Effector memory CD4-positive, alpha-beta T cell (primary cell): ENCODE data around the gene APP.

ENCODE experiments used
- DNase-seq, 3 donors: peaks; one replicate each; pipeline ENCODE4 v3.0.0-alpha.2; 2020
- H3K27ac ChIP-seq: 2 replicates; pipeline ENCODE4 v1.7.0; 2013; ENCODE audit warnings: mild to moderate bottlenecking, low read length, moderate library complexity; ENCODE audit not compliant: insufficient read depth, poor library complexity, severe bottlenecking
- H3K27me3 ChIP-seq: replicated peaks from 2 replicates; pipeline ENCODE4 v1.7.0; 2013; ENCODE audit warnings: mild to moderate bottlenecking, low read length; ENCODE audit not compliant: insufficient read depth, control insufficient read depth, poor library complexity, severe bottlenecking
- H3K36me3 ChIP-seq: 2 replicates; pipeline ENCODE4 v1.7.0; 2013; ENCODE audit warnings: mild to moderate bottlenecking, low read length, moderate library complexity; ENCODE audit not compliant: control insufficient read depth, insufficient read depth
- H3K4me1 ChIP-seq: 2 replicates; pipeline ENCODE4 v1.7.0; 2013; ENCODE audit warnings: low read length, mild to moderate bottlenecking; ENCODE audit not compliant: control insufficient read depth, insufficient read depth, poor library complexity, severe bottlenecking
- H3K4me3 ChIP-seq: 2 replicates; pipeline ENCODE4 v1.7.0; 2013; ENCODE audit warnings: low read length, low read depth, mild to moderate bottlenecking; ENCODE audit not compliant: insufficient read depth, poor library complexity, severe bottlenecking
- H3K9me3 ChIP-seq: 2 replicates; pipeline ENCODE4 v1.7.0; 2013; ENCODE audit warnings: mild to moderate bottlenecking, low read length, moderate library complexity; ENCODE audit not compliant: control insufficient read depth

APP gene

GRCh38 chr21:26147535-26147934 is 23.0 kb downstream of the APP start:
- Histone ChIP-seq H3K27me3 (no peaks in the 10 kb centered on the region), H3K4me3 (no peak overlapping the region), H3K9me3 (no peaks in the 10 kb centered on the region), H3K27ac (no peak overlapping the region), H3K36me3 (no peaks in the 10 kb centered on the region), H3K4me1 (no peaks in the 10 kb centered on the region)
- DNase-seq = no peak

- H3K4me1 ChIP-seq = no peaks in the 10 kb centered on the region
- no peaks in the 10 kb centered on the region for H3K27me3 ChIP-seq
- H3K9me3 ChIP-seq = no peaks in the 10 kb centered on the region
- no peaks in the 10 kb centered on the region for H3K36me3 ChIP-seq
- no peak for DNase-seq
- H3K27ac ChIP-seq = no peak overlapping the region
- no peak overlapping the region for H3K4me3 ChIP-seq
Measured at GRCh38 chr21:26146681-26147080, 23.9 kb downstream of the APP start.

GRCh38 chr21:26144031-26144430 is 26.5 kb downstream of the APP start:
- DNase-seq = no peak
- Histone ChIP-seq H3K27ac (no peak overlapping the region), H3K9me3 (no peaks in the 10 kb centered on the region), H3K36me3 (no peaks in the 10 kb centered on the region), H3K4me3 (no peak overlapping the region), H3K4me1 (no peaks in the 10 kb centered on the region), H3K27me3 (no peaks in the 10 kb centered on the region)

- Histone ChIP-seq H3K27me3 (no peaks in the 10 kb centered on the region), H3K9me3 (no peaks in the 10 kb centered on the region), H3K36me3 (no peaks in the 10 kb centered on the region), H3K4me3 (no peak overlapping the region), H3K27ac (no peak overlapping the region), H3K4me1 (no peaks in the 10 kb centered on the region)
- no peak for DNase-seq
Measured at GRCh38 chr21:26142363-26142762, 28.2 kb downstream of the APP start.

GRCh38 chr21:26140926-26141325 is 29.6 kb downstream of the APP start:
- H3K27ac ChIP-seq = no peak overlapping the region

GRCh38 chr21:26140164-26140579 is 30.4 kb downstream of the APP start:
- Histone ChIP-seq H3K27ac (no peak overlapping the region), H3K27me3 (no peaks in the 10 kb centered on the region), H3K36me3 (no peaks in the 10 kb centered on the region), H3K9me3 (no peaks in the 10 kb centered on the region), H3K4me1 (no peaks in the 10 kb centered on the region), H3K4me3 (no peak overlapping the region)
- no peak for DNase-seq

More at GRCh38 chr21:26140926-26141325, 29.6 kb downstream of the APP start:
- H3K27me3 ChIP-seq = no peaks in the 10 kb centered on the region
- H3K4me1 ChIP-seq = no peaks in the 10 kb centered on the region
- DNase-seq = no peak
- H3K9me3 ChIP-seq = no peaks in the 10 kb centered on the region
- no peak overlapping the region for H3K4me3 ChIP-seq
- H3K36me3 ChIP-seq = no peaks in the 10 kb centered on the region

GRCh38 chr21:26138615-26139257 is 31.8 kb downstream of the APP start:
- Histone ChIP-seq H3K27me3 (no peaks in the 10 kb centered on the region), H3K36me3 (no peaks in the 10 kb centered on the region), H3K27ac (no peak overlapping the region), H3K4me1 (no peaks in the 10 kb centered on the region), H3K4me3 (no peak overlapping the region), H3K9me3 (no peaks in the 10 kb centered on the region)
- DNase-seq = no peak

- DNase-seq = no peak
- Histone ChIP-seq H3K27me3 (no peaks in the 10 kb centered on the region), H3K36me3 (no peaks in the 10 kb centered on the region), H3K4me3 (no peak overlapping the region), H3K27ac (no peak overlapping the region), H3K4me1 (no peaks in the 10 kb centered on the region), H3K9me3 (no peaks in the 10 kb centered on the region)
Measured at GRCh38 chr21:26137379-26138060, 33.0 kb downstream of the APP start.

GRCh38 chr21:26136671-26137070 is 33.9 kb downstream of the APP start:
- Histone ChIP-seq H3K4me3 (no peak overlapping the region), H3K27me3 (no peaks in the 10 kb centered on the region), H3K27ac (no peak overlapping the region), H3K4me1 (no peaks in the 10 kb centered on the region), H3K36me3 (no peaks in the 10 kb centered on the region), H3K9me3 (no peaks in the 10 kb centered on the region)
- DNase-seq = no peak

GRCh38 chr21:26135520-26135919 is 35.0 kb downstream of the APP start:
- H3K9me3 ChIP-seq = no peaks in the 10 kb centered on the region
- H3K36me3 ChIP-seq = no peaks in the 10 kb centered on the region
- no peak overlapping the region for H3K27ac ChIP-seq
- no peak for DNase-seq
- no peaks in the 10 kb centered on the region for H3K27me3 ChIP-seq
- H3K4me3 ChIP-seq = no peak overlapping the region
- H3K4me1 ChIP-seq = no peaks in the 10 kb centered on the region
